Progenitor cell of endocrine pancreas (in vitro differentiated cells): ENCODE measurements around the gene ZNF331. TPM values are rescaled to one million over a fixed set of nuclear protein-coding genes. Genes with fewer than 3 reads are reported as not detected.

Source experiments
- DNase-seq: peaks from one replicate; pipeline ENCODE4 v3.0.0; 2021; ENCODE audit warnings: low spot score; ENCODE audit not compliant: unreplicated experiment
- H3K27ac Mint-ChIP-seq: 2 replicates; pipeline ENCODE4 v1.8.0; 2021; ENCODE audit warnings: mild to moderate bottlenecking, moderate library complexity, mixed read lengths
- H3K27me3 Mint-ChIP-seq: 2 replicates; pipeline ENCODE4 v1.8.0; 2021; ENCODE audit warnings: mixed read lengths
- H3K36me3 Mint-ChIP-seq: 2 replicates; pipeline ENCODE4 v1.8.0; 2022; ENCODE audit warnings: mixed read lengths; ENCODE audit not compliant: insufficient read depth
- H3K4me1 Mint-ChIP-seq: 2 replicates; pipeline ENCODE4 v1.8.0; 2021; ENCODE audit warnings: low read depth, mixed read lengths
- H3K4me3 Mint-ChIP-seq: 2 replicates; pipeline ENCODE4 v1.8.0; 2021; ENCODE audit warnings: low read depth, mild to moderate bottlenecking, moderate library complexity, mixed read lengths
- H3K9me3 Mint-ChIP-seq: 2 replicates; pipeline ENCODE4 v1.8.0; 2021; ENCODE audit warnings: low read depth, mixed read lengths
- total RNA-seq: library from RNA; stranded (reverse); gene quantifications from 2 replicates; pipeline ENCODE4 v1.2.1, GENCODE V29; 2021
- TF ChIP-seq, protein P1 (sequence below): fragments of 200-600 bp; sonication (generic); IDR thresholded peaks from one replicate; pipeline ENCODE4 v1.5.0; 2021; ENCODE audit warnings: antibody characterized with exemption, mild to moderate bottlenecking; ENCODE audit not compliant: unreplicated experiment

Gene ZNF331
- total RNA-seq, 1 donor from 2014 or later: 29.9 TPM

DNA sequence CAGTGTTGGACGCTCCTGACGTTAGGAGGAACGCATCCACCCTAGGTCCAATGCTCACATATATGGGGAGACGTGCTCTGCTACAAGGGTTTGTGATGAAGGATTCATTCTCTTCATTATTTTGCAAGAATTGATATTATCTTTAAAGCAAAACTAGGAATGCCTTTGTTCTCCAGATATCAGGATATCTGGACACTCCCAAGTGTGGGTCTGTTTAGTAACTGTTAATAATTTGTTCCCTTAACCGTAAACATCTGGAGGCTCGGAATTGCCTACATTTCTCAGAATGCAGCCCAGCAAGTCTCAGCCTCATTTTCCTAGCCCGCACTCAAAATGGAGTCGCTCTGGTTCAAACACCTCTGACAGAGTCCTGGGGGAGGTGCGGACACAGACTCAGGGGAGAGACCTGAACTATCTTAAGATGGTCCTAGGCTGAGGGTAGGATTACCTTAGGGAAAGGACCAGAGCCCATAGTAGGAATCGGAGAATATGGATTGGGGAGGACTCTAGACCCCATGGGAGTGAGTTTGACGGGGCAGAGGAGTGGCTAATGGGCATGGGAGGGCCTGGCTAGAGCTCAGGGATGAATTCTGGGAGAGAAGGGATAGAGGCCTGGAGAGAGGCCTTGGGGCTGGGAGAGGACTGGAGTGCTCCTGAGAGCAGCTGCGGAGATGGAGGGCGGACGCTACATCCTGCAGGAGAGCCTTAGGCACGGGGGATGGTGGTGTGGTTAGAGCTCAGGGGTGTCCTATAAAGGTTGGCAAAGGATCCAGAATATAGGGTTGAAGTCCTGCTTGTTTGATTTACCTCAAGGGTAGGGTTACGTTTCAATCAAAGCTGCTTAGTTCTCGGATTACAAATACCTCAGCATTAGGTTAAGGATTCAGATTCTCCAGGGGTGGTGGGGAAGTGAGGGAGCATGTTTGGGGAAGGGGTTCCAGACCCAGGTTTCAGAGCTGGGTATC, 43.2 kb downstream of the ZNF331 start:
- Mint-ChIP-seq H3K4me3 (no peak overlapping the region), H3K36me3 (peaks cover 35% of the 10 kb centered on the region), H3K9me3 (peaks cover 18% of the 10 kb centered on the region), H3K27me3 (no peaks in the 10 kb centered on the region), H3K27ac (peak overlapping the region; percentile 46), H3K4me1 (peaks cover 3% of the 10 kb centered on the region)
- no peak for DNase-seq
- TF ChIP-seq, protein P1, sequence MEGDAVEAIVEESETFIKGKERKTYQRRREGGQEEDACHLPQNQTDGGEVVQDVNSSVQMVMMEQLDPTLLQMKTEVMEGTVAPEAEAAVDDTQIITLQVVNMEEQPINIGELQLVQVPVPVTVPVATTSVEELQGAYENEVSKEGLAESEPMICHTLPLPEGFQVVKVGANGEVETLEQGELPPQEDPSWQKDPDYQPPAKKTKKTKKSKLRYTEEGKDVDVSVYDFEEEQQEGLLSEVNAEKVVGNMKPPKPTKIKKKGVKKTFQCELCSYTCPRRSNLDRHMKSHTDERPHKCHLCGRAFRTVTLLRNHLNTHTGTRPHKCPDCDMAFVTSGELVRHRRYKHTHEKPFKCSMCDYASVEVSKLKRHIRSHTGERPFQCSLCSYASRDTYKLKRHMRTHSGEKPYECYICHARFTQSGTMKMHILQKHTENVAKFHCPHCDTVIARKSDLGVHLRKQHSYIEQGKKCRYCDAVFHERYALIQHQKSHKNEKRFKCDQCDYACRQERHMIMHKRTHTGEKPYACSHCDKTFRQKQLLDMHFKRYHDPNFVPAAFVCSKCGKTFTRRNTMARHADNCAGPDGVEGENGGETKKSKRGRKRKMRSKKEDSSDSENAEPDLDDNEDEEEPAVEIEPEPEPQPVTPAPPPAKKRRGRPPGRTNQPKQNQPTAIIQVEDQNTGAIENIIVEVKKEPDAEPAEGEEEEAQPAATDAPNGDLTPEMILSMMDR: no peak

- Mint-ChIP-seq H3K9me3 (peaks cover 13% of the 10 kb centered on the region), H3K4me3 (no peak overlapping the region), H3K36me3 (peaks cover 28% of the 10 kb centered on the region), H3K4me1 (peaks cover 3% of the 10 kb centered on the region), H3K27ac (no peak overlapping the region), H3K27me3 (no peaks in the 10 kb centered on the region)
- TF ChIP-seq, protein P1: no peak
- no peak for DNase-seq
Observed at GRCh38 chr19:53581871-53582279, 43.9 kb downstream of the ZNF331 start.

GRCh38 chr19:53583181-53583580, 45.2 kb downstream of the ZNF331 start:
- Mint-ChIP-seq H3K27ac (no peak overlapping the region), H3K27me3 (no peaks in the 10 kb centered on the region), H3K9me3 (peaks cover 4% of the 10 kb centered on the region), H3K4me3 (no peak overlapping the region), H3K36me3 (peaks cover 16% of the 10 kb centered on the region), H3K4me1 (peaks cover 3% of the 10 kb centered on the region)
- TF ChIP-seq, protein P1: no peak
- DNase-seq: no peak

DNA sequence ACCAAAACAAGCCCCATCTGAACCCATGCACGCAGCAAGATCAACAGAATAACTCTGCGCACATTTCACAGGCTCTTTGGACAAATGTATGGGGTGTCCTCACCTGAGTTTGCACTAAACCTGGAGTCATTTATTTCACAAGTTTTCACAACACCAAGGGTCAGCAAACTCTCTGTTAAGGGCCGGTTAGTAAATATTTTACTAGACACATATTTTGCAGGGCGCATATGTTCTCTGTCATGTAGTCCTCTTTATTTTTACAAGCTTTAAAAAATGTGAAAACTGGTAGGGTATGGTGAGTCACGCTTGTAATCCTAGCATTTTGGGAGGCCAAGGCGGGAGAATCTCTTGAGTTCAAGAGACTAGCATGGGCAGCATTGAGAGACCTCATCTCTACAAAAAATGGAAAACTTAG, 48.3 kb downstream of the ZNF331 start:
- DNase-seq: no peak
- Mint-ChIP-seq H3K4me3 (no peak overlapping the region), H3K4me1 (peaks cover 1% of the 10 kb centered on the region), H3K27ac (no peak overlapping the region), H3K27me3 (no peaks in the 10 kb centered on the region), H3K9me3 (peaks cover 3% of the 10 kb centered on the region), H3K36me3 (no peaks in the 10 kb centered on the region)
- TF ChIP-seq, protein P1: no peak

DNA sequence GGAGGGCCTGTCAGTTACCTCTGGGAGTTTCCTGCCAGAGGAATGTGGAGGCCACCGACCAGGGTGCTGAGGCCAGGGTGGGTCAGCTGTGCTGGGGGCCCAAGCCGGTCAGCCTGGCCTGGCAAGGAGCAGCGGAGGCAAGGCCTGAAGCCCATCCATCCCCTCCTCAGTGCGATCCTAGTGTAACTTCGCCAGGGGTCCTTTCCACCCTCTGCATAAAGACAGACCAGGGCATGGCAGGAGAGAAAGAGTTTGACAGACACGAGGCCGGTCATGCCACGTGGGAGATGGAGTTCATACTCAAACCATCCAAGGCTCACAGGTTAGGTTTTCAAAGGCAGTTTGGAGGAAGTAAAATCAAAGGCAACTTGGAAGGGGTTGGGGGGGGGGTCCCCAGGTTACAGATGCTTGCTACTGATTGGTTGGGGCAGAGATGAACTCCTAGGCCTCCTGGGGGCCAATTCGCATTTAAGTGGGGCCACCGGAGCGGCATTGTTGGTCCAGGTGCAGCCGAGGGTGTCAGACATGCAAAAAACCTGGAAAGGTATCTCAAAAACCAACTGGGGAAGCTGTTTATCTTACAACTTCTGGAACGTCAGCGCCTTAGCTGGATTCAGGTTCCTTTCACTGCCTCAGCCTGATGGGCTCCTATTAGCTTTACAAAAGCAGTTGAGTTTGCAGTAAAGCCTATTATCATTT, 57.0 kb downstream of the ZNF331 start:
- TF ChIP-seq, protein P1: no peak
- Mint-ChIP-seq H3K9me3 (no peaks in the 10 kb centered on the region), H3K36me3 (no peaks in the 10 kb centered on the region), H3K4me1 (peaks cover 3% of the 10 kb centered on the region), H3K27me3 (no peaks in the 10 kb centered on the region), H3K4me3 (no peak overlapping the region), H3K27ac (no peak overlapping the region)
- DNase-seq: no peak
